A673 (cell line): ENCODE data around the gene COL4A4. TPM values are rescaled to one million over a fixed set of nuclear protein-coding genes. Genes with fewer than 3 reads are reported as not detected.

ENCODE experiments used
- BruUV-seq: library from RNA; stranded (reverse); fragments of 400-500 nt; replicated peaks from 2 replicates; lab custom pipeline; 2021; lab: Mats Ljungman, UMichigan
- CTCF ChIA-PET: fragments of 300-600 bp; sonication (Branson Sonifier 250); formaldehyde crosslinking; loops from one replicate; lab custom pipeline; 2022; ENCODE audit warnings: antibody characterized with exemption; lab: Charles Lee
- POLR2A ChIA-PET: fragments of 300-600 bp; sonication (Branson Sonifier 250); formaldehyde crosslinking; loops from one replicate; lab custom pipeline; 2022; ENCODE audit warnings: antibody characterized with exemption; ENCODE audit not compliant: low non-redundant PET; lab: Charles Lee
- DNase-seq: peaks from one replicate; pipeline ENCODE4 v3.0.0-alpha.2; 2015; ENCODE audit warnings: low spot score
- H3K27ac ChIP-seq: fragments of 200-600 bp; sonication (generic); 2 replicates; pipeline ENCODE4 v1.5.1; 2016; ENCODE audit warnings: mixed run types, low read depth, mild to moderate bottlenecking, mixed read lengths, antibody characterized with exemption, low read length; ENCODE audit not compliant: poor library complexity, severe bottlenecking
- H3K27me3 ChIP-seq: fragments of 200-600 bp; sonication (generic); replicated peaks from 2 replicates; pipeline ENCODE4 v1.6.1; 2017; ENCODE audit warnings: mixed run types, low read depth, mild to moderate bottlenecking, mixed read lengths, antibody characterized with exemption, low read length; ENCODE audit not compliant: insufficient read depth, poor library complexity
- H3K36me3 ChIP-seq: fragments of 200-600 bp; sonication (generic); 2 replicates; pipeline ENCODE4 v1.6.1; 2016; ENCODE audit warnings: mixed run types, mild to moderate bottlenecking, mixed read lengths, antibody characterized with exemption, low read length; ENCODE audit not compliant: insufficient read depth, poor library complexity, severe bottlenecking
- H3K4me1 ChIP-seq: fragments of 200-600 bp; sonication (generic); 2 replicates; pipeline ENCODE4 v1.6.1; 2017; ENCODE audit warnings: mixed run types, mild to moderate bottlenecking, mixed read lengths, antibody characterized with exemption, low read length; ENCODE audit not compliant: insufficient read depth, poor library complexity, severe bottlenecking
- H3K4me3 ChIP-seq: fragments of 200-600 bp; sonication (generic); 2 replicates; pipeline ENCODE4 v1.5.1; 2016; ENCODE audit warnings: low read depth, mixed run types, mild to moderate bottlenecking, mixed read lengths, low read length; ENCODE audit not compliant: poor library complexity, severe bottlenecking
- H3K9me3 ChIP-seq: fragments of 200-600 bp; sonication (generic); 2 replicates; pipeline ENCODE4 v1.6.1; 2016; ENCODE audit warnings: mixed run types, low read depth, mild to moderate bottlenecking, mixed read lengths, antibody characterized with exemption, low read length; ENCODE audit not compliant: poor library complexity, severe bottlenecking
- CTCF ChIP-seq: fragments of 300-800, 200-600 bp; sonication (generic); conservative IDR thresholded peaks from 2 replicates; pipeline ENCODE4 v1.5.1; 2017; ENCODE audit warnings: low read depth, mild to moderate bottlenecking, antibody characterized with exemption, low read length, moderate library complexity, mixed read lengths
- EZH2 ChIP-seq: fragments of 200-600 bp; sonication (generic); IDR thresholded peaks from 2 replicates; pipeline ENCODE4 v1.6.1; 2017; ENCODE audit warnings: borderline replicate concordance, low read depth, mild to moderate bottlenecking, mixed read lengths, antibody characterized with exemption, low read length; ENCODE audit not compliant: poor library complexity, severe bottlenecking
- intact Hi-C: fragments of 100-400 bp; cut with micrococcal nuclease; formaldehyde crosslinking; loops from one replicate; pipeline ENCODE4 v1.10.0; 2022; ENCODE audit not compliant: unreplicated experiment
- total RNA-seq: library from RNA; stranded (reverse); gene quantifications from 2 replicates; pipeline ENCODE4 v1.2.3, GENCODE V29; 2021

COL4A4 gene
- total RNA-seq, 1 experiment from 2014 or later, result not detected

GRCh38 chr2:227099340-227099739 is 64.7 kb downstream of the COL4A4 start:
- CTCF ChIA-PET, result no interaction called here
- intact Hi-C loops, result no loop called here
- H3K27ac ChIP-seq, result no peak overlapping the region
- DNase-seq, result no peak
- H3K9me3 ChIP-seq, result no peaks in the 10 kb centered on the region
- no TSS peak for BruUV-seq
- no peak for TF ChIP-seq EZH2
- TF ChIP-seq CTCF, result no peak
- H3K4me1 ChIP-seq, result no peaks in the 10 kb centered on the region
- H3K27me3 ChIP-seq, result no peaks in the 10 kb centered on the region
- POLR2A ChIA-PET, result no interaction called here
- no peaks in the 10 kb centered on the region for H3K36me3 ChIP-seq
- H3K4me3 ChIP-seq, result no peak overlapping the region

GRCh38 chr2:227098162-227098515 is 65.9 kb downstream of the COL4A4 start:
- no peaks in the 10 kb centered on the region for H3K4me1 ChIP-seq
- POLR2A ChIA-PET, result no interaction called here
- CTCF ChIA-PET, result no interaction called here
- H3K9me3 ChIP-seq, result no peaks in the 10 kb centered on the region
- no peak overlapping the region for H3K27ac ChIP-seq
- TF ChIP-seq CTCF, result no peak
- TF ChIP-seq EZH2, result no peak
- H3K36me3 ChIP-seq, result no peaks in the 10 kb centered on the region
- DNase-seq, result no peak
- intact Hi-C loops, result no loop called here
- H3K27me3 ChIP-seq, result no peaks in the 10 kb centered on the region
- BruUV-seq, result no TSS peak
- H3K4me3 ChIP-seq, result no peak overlapping the region

- ChIA-PET CTCF (no interaction called here), POLR2A (no interaction called here)
- no peak for DNase-seq
- H3K9me3 ChIP-seq, result no peaks in the 10 kb centered on the region
- no peaks in the 10 kb centered on the region for H3K27me3 ChIP-seq
- no TSS peak for BruUV-seq
- no peaks in the 10 kb centered on the region for H3K4me1 ChIP-seq
- H3K27ac ChIP-seq, result no peak overlapping the region
- H3K4me3 ChIP-seq, result no peak overlapping the region
- no peaks in the 10 kb centered on the region for H3K36me3 ChIP-seq
- no peak for TF ChIP-seq EZH2
- no peak for TF ChIP-seq CTCF
- intact Hi-C loops, result no loop called here
These were observed 66.4 kb downstream of the COL4A4 start for GRCh38 chr2:227097495-227098161.
